Inflammatory macrophage treated with lipopolysaccharide for 1 hour (primary cell): ENCODE results near the gene SULT1A3.
"Not testable (repeated sequence)": the region's sequence is repeated elsewhere in the genome, so short reads cannot be mapped to it uniquely, and the experiment has no call there.

Experiments
- DNase-seq, 2 donors: peaks; one replicate each; pipeline ENCODE4 v3.0.0-alpha.2; 2020 to 2022

Gene SULT1A3

DNA sequence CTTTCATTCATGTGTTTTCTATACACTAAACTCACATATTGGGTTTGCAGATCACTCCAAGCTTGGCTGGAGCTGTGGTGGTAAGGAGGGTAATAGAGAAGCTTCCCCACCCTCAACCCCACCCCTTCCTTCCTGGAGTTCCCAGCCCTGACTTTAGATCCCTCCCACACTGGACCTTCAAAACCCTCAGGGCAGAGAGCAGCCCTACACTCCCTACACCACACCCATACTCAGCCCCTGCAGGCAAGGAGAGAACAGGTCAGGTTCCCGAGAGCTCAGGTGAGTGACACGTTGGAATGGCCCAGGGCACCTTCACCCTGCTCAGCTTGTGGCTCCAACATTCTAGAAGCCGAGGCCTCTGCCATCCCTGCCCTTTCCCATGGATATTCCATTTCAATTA is at the start of gene SULT1A3:
Gene SULT1A3 (plus strand): TSS at position 207 of the 400 bp plus-strand sequence. CDS start 1,474 bp downstream, outside the sequence.
- DNase-seq: not testable (repeated sequence)

DNA sequence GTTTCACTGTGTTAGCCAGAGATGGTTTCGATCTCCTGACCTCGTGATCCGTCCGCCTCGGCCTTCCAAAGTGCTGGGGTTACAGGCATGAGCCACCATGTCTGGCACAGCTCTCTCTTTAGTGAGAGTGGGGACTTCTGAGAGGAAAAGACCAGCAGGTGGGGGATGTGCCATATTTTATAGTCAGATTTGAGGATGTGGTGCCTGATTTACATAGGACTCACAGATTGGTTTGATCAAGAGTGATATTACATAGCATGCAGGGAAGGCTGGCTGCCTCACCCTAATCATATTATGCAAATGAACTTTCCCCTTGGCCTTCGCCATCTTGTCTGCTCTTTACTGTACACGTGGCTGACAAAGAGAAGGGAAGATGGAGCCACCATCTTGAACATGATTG is 48.0 kb upstream of the SULT1A3 start:
- no peak for DNase-seq

DNA sequence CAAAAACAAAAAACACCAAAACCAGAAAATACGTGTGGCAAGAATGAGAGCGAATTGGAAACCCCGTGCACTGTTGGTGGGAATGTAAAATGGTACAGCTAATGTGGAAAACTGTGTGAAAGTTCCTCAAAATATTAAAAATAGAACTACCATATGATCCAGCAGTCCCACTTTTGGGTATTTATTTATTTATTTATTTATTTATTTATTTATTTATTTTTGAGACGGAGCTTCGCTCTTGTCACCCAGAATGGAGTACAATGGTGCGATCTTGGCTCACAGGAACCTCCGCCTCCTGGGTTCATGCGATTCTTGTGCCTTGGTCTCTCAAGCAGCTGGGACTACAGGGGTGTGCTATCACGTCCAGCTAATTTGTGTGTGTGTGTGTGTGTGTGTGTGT is 46.5 kb upstream of the SULT1A3 start:
- DNase-seq: no peak

DNA sequence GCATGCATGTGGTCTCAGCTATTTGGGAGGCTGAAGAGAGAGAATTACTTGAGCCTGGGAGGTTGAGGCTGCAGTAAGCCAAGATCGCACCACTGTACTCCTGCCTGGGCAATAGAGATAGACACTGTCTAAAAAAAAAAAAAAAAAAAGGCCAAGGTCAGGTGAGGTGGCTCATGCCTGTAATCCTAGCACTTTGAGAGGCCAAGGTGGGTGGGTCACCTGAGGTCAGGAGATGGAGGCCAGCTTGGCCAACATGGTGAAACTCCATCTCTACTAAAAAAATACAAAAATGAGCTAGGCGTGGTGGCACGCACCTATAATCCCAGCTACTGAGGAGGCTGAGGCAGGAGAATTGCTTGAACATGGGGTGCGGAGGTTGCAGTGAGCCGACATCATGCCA is 43.9 kb upstream of the SULT1A3 start:
- DNase-seq: no peak

DNA sequence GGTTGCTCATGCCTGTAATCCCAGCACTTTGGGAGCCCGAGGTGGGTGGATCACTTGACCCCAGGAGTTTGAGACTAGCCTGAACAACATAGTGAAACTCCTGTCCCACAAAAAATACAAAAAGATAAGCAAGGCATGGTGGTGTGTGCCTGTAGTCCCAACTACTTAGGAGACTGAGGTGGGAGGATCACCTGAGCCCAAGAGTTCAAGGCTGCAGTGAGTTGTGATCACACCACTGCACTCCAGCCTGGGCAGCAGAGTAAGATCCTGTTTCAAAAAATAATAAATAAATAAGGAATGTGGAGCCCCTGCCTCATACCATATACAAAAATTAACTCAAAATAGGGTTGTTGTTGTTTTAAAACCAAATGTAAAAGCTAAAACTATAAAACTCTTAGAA is 41.8 kb upstream of the SULT1A3 start:
- no peak for DNase-seq

DNA sequence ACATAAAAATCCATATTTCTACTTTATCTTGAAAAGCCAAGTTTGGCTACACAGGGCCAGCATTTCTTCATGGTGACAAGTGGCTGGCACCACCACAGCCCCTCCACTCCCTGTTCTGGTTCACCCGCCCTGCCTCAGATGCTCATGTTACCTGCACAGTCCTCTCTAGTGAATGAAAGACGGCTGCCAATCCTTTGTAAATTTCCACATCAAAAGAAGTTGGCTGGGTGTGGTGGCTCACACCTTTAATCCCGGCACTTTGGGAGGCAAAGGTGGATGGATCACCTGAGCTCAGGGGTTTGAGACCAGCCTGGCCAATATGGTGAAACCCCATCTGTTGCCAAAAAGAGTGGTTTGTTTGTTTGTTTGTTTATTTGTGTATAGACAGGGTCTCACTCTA is 35.5 kb upstream of the SULT1A3 start:
- no peak for DNase-seq

DNA sequence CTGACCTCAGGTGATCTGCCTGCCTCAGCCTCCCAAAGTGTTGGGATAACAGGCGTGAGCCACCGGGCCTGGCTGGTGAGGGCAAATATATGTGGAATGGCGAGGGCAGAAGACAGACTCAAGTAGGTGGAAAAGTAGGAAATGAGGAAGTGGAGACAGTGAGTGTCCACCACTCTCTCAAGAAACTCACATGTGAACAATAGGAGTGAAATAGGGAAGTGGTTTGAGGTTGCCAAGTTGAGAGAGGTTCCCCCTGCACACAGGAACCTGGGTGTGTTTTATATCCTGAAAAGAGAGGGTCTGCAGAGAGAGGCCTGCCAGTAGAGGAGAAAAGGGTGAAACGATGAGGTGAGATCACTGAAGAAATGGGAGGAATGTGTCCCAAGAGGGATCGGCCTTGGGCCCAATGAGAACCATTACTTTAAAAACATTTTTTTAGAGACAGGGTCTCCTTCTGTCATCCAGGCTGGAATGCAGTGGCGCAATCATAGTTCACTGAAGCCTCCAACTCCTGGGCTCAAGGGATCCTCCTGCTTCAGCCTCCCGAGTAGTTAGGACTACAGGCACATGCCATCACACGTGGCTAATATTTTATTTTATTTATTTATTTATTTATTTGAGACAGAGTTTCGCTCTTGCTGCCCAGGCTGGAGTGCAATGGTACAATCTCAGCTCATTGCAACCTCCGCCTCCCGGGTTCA is 32.7 kb upstream of the SULT1A3 start:
- DNase-seq: peak; percentile 70 to 79

DNA sequence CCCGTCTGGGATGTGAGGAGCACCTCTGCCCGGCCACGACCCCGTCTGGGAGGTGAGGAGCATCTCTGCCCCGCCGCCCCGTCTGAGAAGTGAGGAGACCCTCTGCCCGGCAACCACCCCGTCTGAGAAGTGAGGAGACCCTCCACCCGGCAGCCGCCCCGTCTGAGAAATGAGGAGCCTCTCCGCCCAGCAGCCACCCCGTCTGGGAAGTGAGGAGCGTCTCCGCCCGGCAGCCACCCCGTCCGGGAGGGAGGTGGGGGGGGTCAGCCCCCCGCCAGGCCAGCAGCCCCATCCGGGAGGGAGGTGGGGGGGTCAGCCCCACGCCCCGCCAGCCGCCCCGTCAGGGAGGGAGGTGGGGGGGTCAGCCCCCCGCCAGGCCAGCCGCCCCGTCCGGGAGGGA is 30.3 kb upstream of the SULT1A3 start:
- not testable (repeated sequence) for DNase-seq

DNA sequence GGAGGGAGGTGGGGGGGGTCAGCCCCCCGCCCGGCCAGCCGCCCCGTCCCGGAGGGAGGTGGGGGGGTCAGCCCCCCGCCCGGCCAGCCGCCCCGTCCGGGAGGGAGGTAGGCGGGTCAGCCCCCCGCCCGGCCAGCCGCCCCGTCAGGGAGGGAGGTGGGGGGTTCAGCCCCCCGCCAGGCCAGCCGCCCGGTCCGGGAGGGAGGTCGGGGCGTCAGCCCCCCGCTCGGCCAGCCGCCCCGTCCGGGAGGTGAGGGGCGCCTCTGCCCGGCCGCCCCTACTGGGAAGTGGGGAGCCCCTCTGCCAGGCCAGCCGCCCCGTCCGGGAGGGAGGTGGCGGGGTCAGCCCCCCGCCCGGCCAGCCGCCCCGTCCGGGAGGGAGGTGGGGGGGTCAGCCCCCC is 29.6 kb upstream of the SULT1A3 start:
- DNase-seq: not testable (repeated sequence)

DNA sequence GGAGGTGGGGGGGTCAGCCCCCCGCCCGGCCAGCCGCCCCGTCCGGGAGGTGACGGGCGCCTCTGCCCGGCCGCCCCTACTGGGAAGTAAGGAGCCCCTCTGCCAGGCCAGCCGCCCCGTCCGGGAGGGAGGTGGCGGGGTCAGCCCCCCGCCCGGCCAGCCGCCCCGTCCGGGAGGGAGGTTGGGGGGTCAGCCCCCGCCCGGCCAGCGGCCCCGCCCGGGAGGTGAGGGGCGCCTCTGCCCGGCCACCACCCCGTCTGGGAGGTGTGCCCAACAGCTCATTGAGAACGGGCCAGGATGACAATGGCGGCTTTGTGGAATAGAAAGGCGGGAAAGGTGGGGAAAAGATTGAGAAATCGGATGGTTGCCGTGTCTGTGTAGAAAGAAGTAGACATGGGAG is 28.9 kb upstream of the SULT1A3 start:
- not testable (repeated sequence) for DNase-seq

DNA sequence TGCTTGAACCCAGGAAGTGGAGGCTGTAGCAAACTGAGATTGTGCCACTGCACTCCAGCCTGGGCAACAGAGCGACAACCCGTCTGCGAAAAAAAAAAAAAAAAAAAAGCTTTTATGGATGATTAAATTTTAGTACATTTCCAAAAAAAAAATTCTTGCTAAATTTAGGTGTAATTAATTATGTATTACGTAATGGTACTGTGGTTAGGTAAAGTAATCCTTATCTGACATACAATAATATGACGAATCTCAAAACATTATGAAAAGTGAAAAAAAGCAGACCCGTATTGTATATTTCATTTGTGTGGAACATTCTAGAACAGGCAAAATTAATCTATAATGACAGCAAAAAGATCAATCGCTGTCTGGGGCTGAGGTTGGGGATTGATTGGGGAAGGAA is 26.0 kb upstream of the SULT1A3 start:
- no peak for DNase-seq

DNA sequence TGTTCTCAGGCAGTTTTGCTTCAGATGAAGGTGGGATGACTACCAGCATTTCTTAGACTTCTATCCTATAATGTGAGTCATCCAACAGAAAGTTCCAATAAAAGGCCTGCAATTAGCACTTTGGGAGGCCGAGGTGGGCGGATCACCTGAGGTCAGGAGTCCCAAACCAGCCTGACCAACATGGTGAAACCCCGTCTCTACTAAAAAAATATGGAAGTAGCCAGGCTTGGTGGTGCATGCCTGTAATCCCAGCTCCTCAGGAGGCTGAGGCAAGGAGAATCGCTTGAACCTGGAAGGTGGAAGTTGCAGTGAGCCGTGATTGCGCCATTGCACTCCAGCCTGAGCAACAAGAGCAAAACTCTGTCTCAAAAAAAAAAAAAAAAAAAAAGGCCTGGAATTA is 22.2 kb upstream of the SULT1A3 start:
- peak in 1 of 2 donors; percentile 22 for DNase-seq

DNA sequence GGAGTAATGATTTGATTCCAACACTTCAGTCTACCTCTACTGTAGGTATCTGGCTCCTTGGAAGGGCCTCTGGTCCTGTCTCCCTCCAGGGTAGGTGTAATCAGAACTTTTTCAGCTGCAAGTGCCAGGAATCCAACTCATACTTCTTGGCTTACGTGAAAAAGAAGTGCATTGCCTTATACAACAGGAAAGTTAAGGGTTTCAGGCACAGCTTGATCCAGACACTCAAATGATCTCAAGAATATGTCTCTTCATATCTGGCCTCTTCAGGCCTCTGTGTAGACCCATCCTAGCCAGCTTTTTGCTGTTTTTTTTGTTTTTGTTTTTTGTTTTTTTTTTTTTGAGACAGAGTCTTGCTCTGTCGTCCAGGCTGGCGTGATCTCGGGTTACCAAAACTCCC is 19.9 kb upstream of the SULT1A3 start:
- no peak for DNase-seq

DNA sequence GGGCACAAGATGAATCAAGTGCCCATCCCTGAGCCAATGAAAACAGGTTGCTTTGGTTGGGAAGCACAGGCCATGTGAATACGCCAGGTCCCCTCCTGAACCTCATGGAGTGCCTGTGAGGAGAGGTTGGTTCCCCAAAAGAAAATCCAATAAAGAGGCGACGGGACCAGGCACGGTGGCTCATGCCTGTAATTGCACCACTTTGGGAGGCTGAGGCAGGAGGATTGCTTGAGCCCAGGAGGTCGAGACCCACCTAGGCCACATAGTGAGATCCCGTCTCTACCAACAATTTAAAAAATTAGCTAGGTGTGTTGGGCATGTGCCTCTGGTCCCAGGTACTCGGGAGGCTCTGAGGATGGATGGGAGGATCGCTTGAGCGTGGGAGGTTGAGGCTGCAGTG is 19.1 kb upstream of the SULT1A3 start:
- no peak for DNase-seq

DNA sequence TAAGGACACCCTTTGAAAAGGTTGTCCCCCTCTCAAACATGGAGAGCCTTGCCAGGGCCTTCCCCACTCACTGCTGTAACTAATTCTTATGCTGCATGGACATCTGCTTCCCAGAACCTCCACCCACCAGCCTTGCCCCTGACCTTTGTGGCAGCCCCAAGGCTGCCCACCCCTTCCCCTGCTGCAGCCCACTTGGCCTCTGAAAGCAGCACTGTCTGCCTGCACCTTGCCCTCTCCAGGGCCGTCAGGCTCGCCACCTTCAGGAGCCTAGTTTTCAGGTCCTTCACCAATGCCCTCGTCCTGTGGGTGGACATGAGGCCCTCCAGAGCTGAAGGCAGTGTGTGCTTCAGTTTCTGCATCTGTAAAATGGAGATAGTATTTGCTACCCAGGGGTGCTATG is 18.3 kb upstream of the SULT1A3 start:
- no peak for DNase-seq

DNA sequence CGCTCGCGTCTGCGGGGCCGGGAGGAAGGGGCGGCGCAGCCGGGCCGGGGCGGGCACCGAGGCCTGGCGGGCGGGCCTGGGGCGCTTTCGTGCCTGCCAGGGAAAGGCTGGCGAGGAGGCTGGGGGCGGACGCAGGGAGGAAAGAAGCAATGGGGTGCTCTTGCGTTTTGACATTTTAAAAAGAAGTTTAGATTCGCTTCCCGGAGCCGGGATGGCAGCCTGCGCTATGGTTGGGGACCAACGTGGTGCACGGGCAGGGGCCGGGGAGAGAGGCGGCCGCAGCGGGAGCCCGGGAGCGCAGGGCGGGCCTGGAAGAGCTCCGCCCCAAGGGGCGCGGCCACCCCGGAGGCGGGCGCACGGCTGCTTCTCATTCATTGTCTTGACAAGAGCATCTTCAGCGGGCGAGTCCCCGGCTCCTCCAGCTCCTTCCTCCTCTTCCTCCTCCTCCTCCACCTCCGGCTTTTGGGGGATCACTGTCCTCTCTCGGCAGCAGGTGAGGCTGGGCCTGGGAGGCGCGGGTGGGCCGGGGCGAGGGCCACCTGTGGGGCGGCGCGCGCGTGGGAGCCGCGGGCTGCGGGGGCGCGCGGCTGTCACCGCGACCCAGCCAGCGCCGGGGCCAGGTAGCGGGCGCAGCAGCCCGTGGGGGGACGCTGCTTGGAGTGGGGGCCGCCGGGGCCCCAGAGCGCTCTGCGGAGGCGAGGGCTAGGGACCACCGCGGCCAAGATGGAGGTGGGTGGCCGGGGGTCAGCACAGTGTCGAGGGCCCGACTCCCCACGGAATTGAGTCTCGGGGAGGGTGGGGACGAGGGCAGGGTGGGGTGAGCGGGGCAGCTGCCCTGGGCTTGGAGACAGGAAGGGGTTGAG is 15.6 kb upstream of the SULT1A3 start, which contains the start of gene CORO1A:
Gene CORO1A (plus strand): TSS at position 370 of the 863 bp plus-strand sequence. CDS start 1,608 bp downstream, outside the sequence.
- DNase-seq: peak; percentile 53 to 81

DNA sequence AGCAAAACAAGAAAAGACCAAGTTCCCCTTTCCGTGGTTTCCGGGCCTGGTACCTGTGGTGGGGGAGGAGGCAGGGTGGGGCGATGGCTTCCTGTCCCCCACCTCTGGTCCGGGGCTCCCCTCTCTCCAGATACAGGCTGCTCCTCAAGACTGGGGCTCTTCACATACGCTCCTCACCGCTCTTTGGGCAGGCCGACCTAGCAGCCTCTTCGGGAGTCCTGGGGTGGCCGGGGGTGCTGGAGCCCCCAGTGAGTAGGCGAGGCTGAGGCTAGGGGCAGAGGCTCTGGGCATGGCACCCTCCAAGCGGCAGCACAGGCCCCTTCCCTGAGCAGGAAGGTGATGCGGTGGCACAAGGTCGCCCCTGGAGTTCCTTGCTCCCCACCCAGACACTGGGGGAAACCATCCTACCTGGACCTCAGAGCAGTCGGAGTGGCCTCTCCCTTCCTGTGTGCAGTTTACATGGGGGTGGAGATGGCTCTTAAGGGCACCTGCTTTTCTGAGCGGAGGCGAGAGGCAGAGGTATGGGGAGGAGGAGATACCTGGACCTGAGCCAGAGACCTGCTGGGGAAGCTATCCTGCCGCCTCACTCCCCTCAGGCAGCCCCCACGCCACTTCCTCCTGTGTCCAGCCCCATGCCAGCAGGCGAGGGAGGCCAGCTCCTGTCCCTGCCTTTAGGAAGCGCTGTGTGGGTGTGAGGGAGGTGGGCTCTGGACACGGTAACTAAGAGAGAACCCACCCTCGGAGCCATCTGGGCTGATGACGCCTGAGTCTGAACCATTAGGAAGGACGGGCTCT is 14.8 kb upstream of the SULT1A3 start:
- DNase-seq: no peak

DNA sequence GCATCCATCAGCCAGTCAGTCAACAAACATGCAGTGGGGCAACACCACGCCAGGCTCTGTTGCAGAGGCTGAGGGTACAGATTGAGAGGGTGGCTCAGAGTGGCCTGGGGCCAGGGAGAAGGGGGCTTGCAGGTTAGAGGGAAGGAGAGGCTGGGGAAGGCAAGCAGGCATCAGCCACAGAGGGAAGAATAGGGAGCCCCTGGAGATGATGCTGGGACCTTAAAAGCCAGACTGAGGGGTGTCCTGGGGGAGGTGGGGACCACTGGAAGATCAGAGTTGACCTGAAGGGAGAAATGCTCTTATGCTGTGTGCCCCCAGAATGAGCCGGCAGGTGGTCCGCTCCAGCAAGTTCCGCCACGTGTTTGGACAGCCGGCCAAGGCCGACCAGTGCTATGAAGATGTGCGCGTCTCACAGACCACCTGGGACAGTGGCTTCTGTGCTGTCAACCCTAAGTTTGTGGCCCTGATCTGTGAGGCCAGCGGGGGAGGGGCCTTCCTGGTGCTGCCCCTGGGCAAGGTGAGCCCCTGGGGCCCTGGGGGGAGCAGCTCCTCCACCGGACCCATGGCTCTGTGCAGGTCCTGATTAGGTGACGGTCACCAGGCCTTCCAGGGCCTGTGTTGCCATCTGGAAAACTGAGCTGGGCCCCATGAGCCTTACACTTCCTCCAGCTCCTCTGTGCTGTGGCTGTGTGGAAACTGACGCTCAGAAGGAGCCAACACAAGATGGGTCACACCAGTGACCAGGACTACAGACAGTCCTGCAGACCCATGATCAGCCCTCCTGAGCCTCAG is 14.0 kb upstream of the SULT1A3 start:
- DNase-seq: peak in 1 of 2 donors; percentile 40

DNA sequence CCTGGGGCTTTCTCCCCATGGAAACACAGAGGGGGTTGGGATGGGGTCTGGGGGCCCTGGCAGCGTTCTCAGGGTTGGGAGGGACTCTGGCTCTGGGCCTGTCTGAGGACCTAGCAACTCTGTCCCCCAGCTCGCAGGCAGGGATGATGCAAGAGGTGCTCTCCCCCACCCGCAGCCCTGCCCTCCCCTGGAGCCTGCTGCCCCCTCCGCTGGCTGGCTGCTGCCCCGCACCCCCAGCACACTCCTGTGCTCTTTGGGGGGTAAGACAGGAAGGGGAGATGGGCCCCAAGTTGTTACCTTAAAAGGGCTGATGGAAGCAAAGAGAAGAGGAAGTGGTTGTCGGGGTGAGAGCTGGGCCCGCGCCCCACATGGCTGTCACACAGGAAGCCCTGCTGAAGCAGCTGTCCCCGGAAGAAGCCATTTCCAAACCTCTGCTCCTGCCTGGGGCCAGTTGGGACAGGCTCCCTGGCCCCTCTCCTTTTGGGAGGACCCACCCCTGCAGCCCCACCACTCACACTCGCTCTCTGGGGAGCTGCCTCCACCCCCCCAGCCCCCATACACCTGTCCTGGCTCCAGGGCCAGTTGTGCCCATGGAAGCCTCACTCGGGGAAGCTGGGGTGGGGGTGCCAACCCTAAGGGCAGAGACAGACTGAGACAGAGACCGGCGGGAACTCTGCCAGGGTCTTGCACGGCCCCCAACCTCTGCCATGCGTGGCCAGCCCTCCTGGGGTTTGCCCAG is 13.2 kb upstream of the SULT1A3 start:
- peak; percentile 58 to 63 for DNase-seq

DNA sequence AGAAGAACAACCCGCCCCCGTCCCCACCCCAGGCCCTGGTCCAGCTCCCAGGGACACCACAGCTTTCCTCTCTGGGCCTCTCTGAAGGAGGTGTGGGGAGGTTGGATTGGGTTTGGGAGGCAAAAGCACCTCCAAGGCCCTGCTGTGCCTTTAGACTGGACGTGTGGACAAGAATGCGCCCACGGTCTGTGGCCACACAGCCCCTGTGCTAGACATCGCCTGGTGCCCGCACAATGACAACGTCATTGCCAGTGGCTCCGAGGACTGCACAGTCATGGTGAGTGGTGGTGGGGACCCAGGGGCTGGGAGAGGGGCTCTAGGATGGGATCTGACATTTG is 12.6 kb upstream of the SULT1A3 start:
- no peak for DNase-seq

DNA sequence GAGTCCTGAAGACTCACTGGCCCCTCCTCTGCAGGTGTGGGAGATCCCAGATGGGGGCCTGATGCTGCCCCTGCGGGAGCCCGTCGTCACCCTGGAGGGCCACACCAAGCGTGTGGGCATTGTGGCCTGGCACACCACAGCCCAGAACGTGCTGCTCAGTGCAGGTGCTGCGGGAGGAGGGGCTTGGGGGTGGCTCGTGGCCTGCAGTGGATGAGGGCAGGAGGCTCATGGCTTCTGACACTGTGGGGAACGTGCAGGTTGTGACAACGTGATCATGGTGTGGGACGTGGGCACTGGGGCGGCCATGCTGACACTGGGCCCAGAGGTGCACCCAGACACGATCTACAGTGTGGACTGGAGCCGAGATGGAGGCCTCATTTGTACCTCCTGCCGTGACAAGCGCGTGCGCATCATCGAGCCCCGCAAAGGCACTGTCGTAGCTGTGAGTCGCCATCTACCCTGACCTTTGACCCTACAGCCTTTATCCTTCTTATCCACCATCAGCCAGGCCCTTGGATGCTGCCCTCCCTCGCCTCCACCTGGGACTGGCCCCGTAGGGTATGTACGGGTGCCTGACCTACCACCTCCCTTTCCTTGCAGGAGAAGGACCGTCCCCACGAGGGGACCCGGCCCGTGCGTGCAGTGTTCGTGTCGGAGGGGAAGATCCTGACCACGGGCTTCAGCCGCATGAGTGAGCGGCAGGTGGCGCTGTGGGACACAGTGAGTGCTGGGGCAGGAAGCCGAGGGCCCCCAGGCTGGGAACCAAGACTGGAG is 12.1 kb upstream of the SULT1A3 start:
- DNase-seq: peak; percentile 47 to 82
